Upper lobe of left lung (tissue), 6 donors: ENCODE results near the gene FAM171A1. TPM values are rescaled to one million over a fixed set of nuclear protein-coding genes. Genes with fewer than 3 reads are reported as not detected.

ENCODE experiments used
- ATAC-seq, 2 donors: fragments of 200-7000 bp; cut with Tn5 transposase; one replicate each; pipeline ENCODE4 v1.9.1; 2022; ENCODE audit warnings: mild to moderate bottlenecking in 2 of 2, moderate library complexity in 2 of 2; ENCODE audit not compliant: low FRiP score in 2 of 2
- DNase-seq, 2 donors: peaks; one replicate each; pipeline ENCODE4 v3.0.0-alpha.2; 2019 to 2020
- H3K27ac ChIP-seq, 4 donors: fragments of 200-600 bp; sonication (generic); one replicate each; pipeline ENCODE4 v1.5.1; 2016 to 2019
- H3K27me3 ChIP-seq, 4 donors: fragments of 200-600 bp; sonication (generic); one replicate each; pipeline ENCODE4 v1.5.1; 2017 to 2019
- H3K36me3 ChIP-seq, 4 donors: fragments of 200-600 bp; sonication (generic); one replicate each; pipeline ENCODE4 v1.5.1; 2016 to 2019
- H3K4me1 ChIP-seq, 4 donors: fragments of 200-600 bp; sonication (generic); one replicate each; pipeline ENCODE4 v1.5.1; 2018 to 2019
- H3K4me3 ChIP-seq, 4 donors: fragments of 200-600 bp; sonication (generic); one replicate each; pipeline ENCODE4 v1.5.1; 2017 to 2019; ENCODE audit warnings: mild to moderate bottlenecking in 2 of 4, moderate library complexity in 1 of 4
- H3K9me3 ChIP-seq, 4 donors: fragments of 200-600 bp; sonication (generic); one replicate each; pipeline ENCODE4 v1.5.1; 2018 to 2019
- EP300 ChIP-seq, 4 donors: sonication (generic); formaldehyde crosslinking; IDR thresholded peaks; one replicate each; pipeline ENCODE4 v1.5.1; 2017; ENCODE audit warnings: antibody characterized with exemption in 4 of 4, control low read depth in 2 of 4
- POLR2A ChIP-seq, 4 donors: fragments of 450-650 bp; IDR thresholded peaks; one replicate each; pipeline ENCODE4 v1.5.1; 2016 to 2017; ENCODE audit warnings: antibody characterized with exemption in 4 of 4, mild to moderate bottlenecking in 2 of 4
- POLR2AphosphoS5 ChIP-seq, 2 donors: sonication (generic); formaldehyde crosslinking; IDR thresholded peaks; one replicate each; pipeline ENCODE4 v1.5.1; 2017; ENCODE audit warnings: antibody characterized with exemption in 2 of 2
- WGBS, 2 donors: methylation state at CpG; one replicate each; pipeline ENCODE4 v1.1.5; 2017 to 2018; 5-methylcytosine and 5-hydroxymethylcytosine counted together
- total RNA-seq, 6 donors: library from RNA; depleted of rRNA in 4 of 6; stranded (reverse); fragments of >200 nt in 4 of 6; gene quantifications; one replicate each; pipeline versions ENCODE4 v1.1.0 to v1.2.1, GENCODE V29; 2016 to 2021
- TF ChIP-seq, protein P1 (sequence below), 6 experiments: fragments of 450-650 bp in 4 of 6; fragments of 200-600 bp in 2 of 6; sonication (generic) in 2 of 6; IDR thresholded peaks; one replicate each; pipeline ENCODE4 v1.5.1; 2016 to 2019; ENCODE audit warnings: antibody characterized with exemption in 6 of 6
- donor health status: DM: no; HTN: no; CAD: no; lungs with moderate emphysema.
- donor health status: DM: no; HTN: yes; CAD: no; lungs with severe emphysema.

The FAM171A1 gene
- total RNA-seq, 6 donors from 2014 or later, result 3.7 to 19.4 (median 7.2) TPM

GRCh38 chr10:15322356-15322755 lies 48.7 kb downstream of the FAM171A1 start:
- no peaks in the 10 kb centered on the region for H3K36me3 ChIP-seq
- TF ChIP-seq POLR2AphosphoS5 (IDR thresholded peaks at IDR 0.05) (no peak), POLR2A (IDR thresholded peaks at IDR 0.05) (no peak), EP300 (IDR thresholded peaks at IDR 0.05) (no peak)
- TF ChIP-seq, protein P1, sequence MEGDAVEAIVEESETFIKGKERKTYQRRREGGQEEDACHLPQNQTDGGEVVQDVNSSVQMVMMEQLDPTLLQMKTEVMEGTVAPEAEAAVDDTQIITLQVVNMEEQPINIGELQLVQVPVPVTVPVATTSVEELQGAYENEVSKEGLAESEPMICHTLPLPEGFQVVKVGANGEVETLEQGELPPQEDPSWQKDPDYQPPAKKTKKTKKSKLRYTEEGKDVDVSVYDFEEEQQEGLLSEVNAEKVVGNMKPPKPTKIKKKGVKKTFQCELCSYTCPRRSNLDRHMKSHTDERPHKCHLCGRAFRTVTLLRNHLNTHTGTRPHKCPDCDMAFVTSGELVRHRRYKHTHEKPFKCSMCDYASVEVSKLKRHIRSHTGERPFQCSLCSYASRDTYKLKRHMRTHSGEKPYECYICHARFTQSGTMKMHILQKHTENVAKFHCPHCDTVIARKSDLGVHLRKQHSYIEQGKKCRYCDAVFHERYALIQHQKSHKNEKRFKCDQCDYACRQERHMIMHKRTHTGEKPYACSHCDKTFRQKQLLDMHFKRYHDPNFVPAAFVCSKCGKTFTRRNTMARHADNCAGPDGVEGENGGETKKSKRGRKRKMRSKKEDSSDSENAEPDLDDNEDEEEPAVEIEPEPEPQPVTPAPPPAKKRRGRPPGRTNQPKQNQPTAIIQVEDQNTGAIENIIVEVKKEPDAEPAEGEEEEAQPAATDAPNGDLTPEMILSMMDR (IDR thresholded peaks at IDR 0.05), result no peak
- H3K27ac ChIP-seq, result no peak overlapping the region
- H3K9me3 ChIP-seq, result no peaks in the 10 kb centered on the region
- WGBS, 2 donors, result 85 to 88% methylated on average over 2 of the region's 2 CpGs
- no peak overlapping the region for H3K4me3 ChIP-seq
- H3K27me3 ChIP-seq, result no peaks in the 10 kb centered on the region
- no peak for DNase-seq
- H3K4me1 ChIP-seq, result peaks cover 0 to 9% (median 4%) of the 10 kb centered on the region in 4 donors
- no peak for ATAC-seq

DNA sequence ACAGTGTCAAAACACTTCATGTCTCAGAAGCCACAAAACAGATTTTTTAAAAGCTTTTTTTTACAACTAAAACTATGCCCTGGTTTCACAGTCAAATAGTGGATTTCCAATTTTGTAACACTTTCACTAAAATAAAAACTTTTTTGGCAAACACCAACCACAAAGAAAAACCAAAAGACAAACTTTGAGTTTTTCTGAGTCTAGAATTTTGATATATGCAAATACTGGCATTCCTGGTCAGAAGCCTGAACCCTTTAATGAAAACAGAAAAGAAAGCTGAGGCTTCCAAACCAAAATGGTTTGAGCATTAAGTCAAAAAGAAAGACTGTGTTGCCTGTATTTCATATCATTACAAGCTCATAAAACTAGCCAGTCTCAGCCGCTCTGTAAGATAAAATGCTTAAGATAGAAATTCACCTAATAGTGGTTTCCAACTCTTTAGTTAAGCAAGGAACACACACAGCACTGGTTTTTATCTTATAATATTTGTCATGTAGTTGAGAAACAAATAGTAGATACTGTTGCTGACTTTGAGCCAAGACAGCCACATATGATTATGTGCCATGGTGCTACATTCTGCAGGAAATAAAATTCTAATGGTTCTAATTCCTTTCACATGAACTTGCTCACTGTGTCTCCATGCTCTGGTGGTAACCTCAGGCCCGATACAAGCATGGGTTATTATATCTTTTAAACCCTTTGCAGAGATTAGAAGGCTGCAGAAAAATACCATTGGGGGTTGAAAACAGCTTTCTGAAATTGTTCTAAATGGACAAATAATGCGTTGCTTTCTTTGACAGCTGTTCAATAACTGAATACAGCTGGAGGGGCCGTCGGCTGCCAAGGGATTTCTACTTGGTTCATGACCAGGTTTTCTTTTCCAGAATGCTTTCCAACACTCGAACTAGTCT lies 49.4 kb downstream of the FAM171A1 start:
- no peak overlapping the region for H3K27ac ChIP-seq
- H3K36me3 ChIP-seq, result no peaks in the 10 kb centered on the region
- TF ChIP-seq EP300 (IDR thresholded peaks at IDR 0.05) (no peak), POLR2A (IDR thresholded peaks at IDR 0.05) (no peak), POLR2AphosphoS5 (IDR thresholded peaks at IDR 0.05) (no peak)
- TF ChIP-seq, protein P1 (IDR thresholded peaks at IDR 0.05), result no peak
- H3K27me3 ChIP-seq, result no peaks in the 10 kb centered on the region
- ATAC-seq (peak in 1 of 2 donors; percentile 25), DNase-seq (no peak)
- WGBS, 2 donors, result 55 to 69% methylated on average over 6 of the region's 6 CpGs
- no peaks in the 10 kb centered on the region for H3K9me3 ChIP-seq
- H3K4me3 ChIP-seq, result no peak overlapping the region
- peaks cover 0 to 9% (median 4%) of the 10 kb centered on the region in 4 donors for H3K4me1 ChIP-seq

DNA sequence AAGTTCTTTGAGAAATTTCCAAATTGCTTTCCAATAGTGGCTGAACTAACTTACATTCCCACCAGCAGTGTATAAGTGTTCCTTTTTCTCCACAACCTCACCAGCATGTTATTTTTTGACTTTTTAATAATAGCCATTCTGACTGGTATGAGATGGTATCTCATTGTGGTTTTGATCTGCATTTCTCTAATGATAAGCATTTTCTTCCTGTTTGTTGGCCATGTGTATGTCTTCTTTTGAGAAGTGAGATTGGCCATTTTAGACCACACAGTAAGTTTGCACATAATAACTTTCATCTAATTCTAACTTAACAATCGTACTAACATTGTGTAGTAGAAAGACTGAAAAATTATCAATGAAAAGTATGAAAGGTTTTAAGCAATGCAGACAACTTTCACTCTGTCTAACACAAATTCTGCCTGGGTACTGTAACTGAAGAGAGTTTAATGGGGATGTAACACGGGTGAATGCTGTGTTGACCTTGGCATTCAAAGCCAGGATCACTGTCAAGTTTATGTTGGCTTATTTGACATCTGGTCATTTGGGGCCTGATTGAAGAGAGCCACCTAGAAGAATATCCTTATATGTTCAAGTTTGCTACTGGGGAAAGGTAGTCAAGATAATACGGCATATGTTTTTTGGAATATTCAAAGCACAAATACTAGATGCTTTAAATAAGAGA lies 50.4 kb downstream of the FAM171A1 start:
- H3K9me3 ChIP-seq, result no peaks in the 10 kb centered on the region
- H3K36me3 ChIP-seq, result no peaks in the 10 kb centered on the region
- H3K27ac ChIP-seq, result no peak overlapping the region
- TF ChIP-seq, protein P1 (IDR thresholded peaks at IDR 0.05), result no peak
- TF ChIP-seq EP300 (IDR thresholded peaks at IDR 0.05), result no peak
- no peak for TF ChIP-seq POLR2AphosphoS5 (IDR thresholded peaks at IDR 0.05)
- TF ChIP-seq POLR2A (IDR thresholded peaks at IDR 0.05), result no peak
- H3K4me1 ChIP-seq, result peaks cover 0 to 4% (median 1%) of the 10 kb centered on the region in 4 donors
- no peak for ATAC-seq
- H3K4me3 ChIP-seq, result no peak overlapping the region
- 56 to 60% methylated on average over 3 of the region's 3 CpGs for WGBS, 2 donors
- DNase-seq, result no peak
- no peaks in the 10 kb centered on the region for H3K27me3 ChIP-seq

DNA sequence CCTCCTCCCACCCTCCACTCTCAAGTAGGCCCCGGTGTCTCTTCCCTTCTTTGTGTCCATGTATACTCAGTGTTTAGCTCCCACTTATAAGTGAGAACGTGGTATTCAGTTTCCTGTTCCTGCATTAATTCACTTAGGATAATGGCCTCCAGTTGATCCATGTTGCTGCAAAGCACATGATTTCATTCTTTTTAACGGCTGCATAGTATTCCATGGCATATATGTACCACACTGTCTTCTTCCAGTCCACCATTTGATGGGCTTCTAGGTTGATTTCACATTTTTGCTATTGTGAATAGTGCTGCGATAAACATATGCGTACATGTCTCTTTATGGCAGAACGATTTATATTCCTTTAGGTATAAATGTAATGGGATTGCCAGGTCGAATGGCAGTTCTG lies 51.0 kb downstream of the FAM171A1 start:
- WGBS, 2 donors, result 91% methylated on average over 7 of the region's 7 CpGs
- ATAC-seq, result no peak
- TF ChIP-seq, protein P1 (IDR thresholded peaks at IDR 0.05), result no peak
- TF ChIP-seq POLR2AphosphoS5 (IDR thresholded peaks at IDR 0.05) (no peak), POLR2A (IDR thresholded peaks at IDR 0.05) (no peak), EP300 (IDR thresholded peaks at IDR 0.05) (no peak)

More for the DNA sequence above, 51.0 kb downstream of the FAM171A1 start:
- Histone ChIP-seq H3K36me3 (no peaks in the 10 kb centered on the region), H3K4me1 (peaks cover 0 to 4% (median 0%) of the 10 kb centered on the region in 4 donors), H3K27ac (no peak overlapping the region), H3K9me3 (no peaks in the 10 kb centered on the region), H3K27me3 (no peaks in the 10 kb centered on the region), H3K4me3 (no peak overlapping the region)
- no peak for DNase-seq
